Activated CD4-positive, alpha-beta T cell treated with anti-CD3 and anti-CD28 coated beads, Interleukin-2, amount 10 ng/mL, durations not matched to agents 24 days and 14 days (primary cell): Measurements from ENCODE around the gene C19orf25. TPM values are rescaled to one million over a fixed set of nuclear protein-coding genes. Genes with fewer than 3 reads are reported as not detected.

Source experiments
- DNase-seq: peaks from one replicate; pipeline ENCODE4 v3.0.0; 2022
- H3K27ac Mint-ChIP-seq: one replicate; pipeline ENCODE4 v1.8.0; 2022; ENCODE audit warnings: mild to moderate bottlenecking, mixed read lengths
- H3K27me3 Mint-ChIP-seq: one replicate; pipeline ENCODE4 v1.8.0; 2022; ENCODE audit warnings: mixed read lengths
- H3K36me3 Mint-ChIP-seq: one replicate; pipeline ENCODE4 v1.8.0; 2022; ENCODE audit warnings: low read depth, mild to moderate bottlenecking, mixed read lengths
- H3K4me1 Mint-ChIP-seq: one replicate; pipeline ENCODE4 v1.8.0; 2021; ENCODE audit warnings: mixed read lengths
- H3K4me3 Mint-ChIP-seq: one replicate; pipeline ENCODE4 v1.8.0; 2022; ENCODE audit warnings: mild to moderate bottlenecking, moderate library complexity, mixed read lengths
- H3K9me3 Mint-ChIP-seq: one replicate; pipeline ENCODE4 v1.8.0; 2021; ENCODE audit warnings: mixed read lengths
- intact Hi-C: fragments of 100-400 bp; cut with micrococcal nuclease; formaldehyde crosslinking; loops from one replicate; pipeline ENCODE4 v1.15.1; 2023
- total RNA-seq: library from RNA; stranded (reverse); gene quantifications from 2 replicates; pipeline ENCODE4 v1.2.3, GENCODE V29; 2022

Gene C19orf25
- total RNA-seq, 1 donor from 2014 or later = 38.0 TPM

DNA sequence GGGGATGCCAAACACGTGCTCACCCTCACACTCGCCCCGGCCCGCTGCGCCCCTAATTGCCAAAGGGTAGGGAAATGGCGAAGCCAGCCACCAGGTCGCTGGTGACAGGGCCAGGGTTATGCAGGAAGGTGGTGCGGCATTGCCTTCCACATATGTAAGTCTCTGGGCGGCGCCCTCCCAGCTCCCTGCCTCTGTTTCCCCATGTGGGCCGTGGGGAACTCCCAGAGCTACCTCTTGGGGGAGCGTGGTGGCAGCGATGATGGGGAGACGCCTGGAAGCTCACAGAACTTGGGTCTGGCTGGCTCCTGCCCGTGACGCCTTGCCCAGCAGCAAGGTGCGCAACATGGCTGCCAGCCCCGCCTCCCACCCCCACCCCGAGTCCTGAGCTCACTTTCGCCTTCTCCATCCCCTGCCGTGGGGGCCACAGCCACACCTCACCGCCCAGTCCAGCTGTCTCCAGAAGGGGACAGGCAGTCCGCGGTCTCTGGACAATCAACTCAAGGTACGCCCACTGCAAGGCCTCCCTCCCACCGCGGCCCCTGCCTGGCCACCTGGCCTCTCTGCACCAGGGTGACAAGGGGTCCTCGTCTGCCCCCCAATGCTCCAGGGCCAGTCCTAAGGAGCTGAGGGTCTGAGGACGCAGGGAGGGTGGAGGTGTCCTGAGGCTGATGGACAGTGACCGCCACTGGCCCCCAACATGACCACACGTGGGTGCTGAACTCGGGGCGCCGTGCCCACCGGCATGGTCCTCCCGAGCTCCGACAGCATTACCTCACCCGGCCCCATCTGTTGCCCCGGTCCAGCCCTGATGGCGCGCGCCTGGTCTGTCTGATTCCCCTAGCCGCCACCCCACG lies 6.6 kb downstream of the C19orf25 start:
- DNase-seq = no peak
- H3K9me3 Mint-ChIP-seq = no peaks in the 10 kb centered on the region
- H3K4me3 Mint-ChIP-seq = no peak overlapping the region
- peaks cover 2% of the 10 kb centered on the region for H3K36me3 Mint-ChIP-seq
- peaks cover 3% of the 10 kb centered on the region for H3K4me1 Mint-ChIP-seq
- H3K27ac Mint-ChIP-seq = no peak overlapping the region
- peaks cover 6% of the 10 kb centered on the region for H3K27me3 Mint-ChIP-seq
- intact Hi-C loops = no loop called here

DNA sequence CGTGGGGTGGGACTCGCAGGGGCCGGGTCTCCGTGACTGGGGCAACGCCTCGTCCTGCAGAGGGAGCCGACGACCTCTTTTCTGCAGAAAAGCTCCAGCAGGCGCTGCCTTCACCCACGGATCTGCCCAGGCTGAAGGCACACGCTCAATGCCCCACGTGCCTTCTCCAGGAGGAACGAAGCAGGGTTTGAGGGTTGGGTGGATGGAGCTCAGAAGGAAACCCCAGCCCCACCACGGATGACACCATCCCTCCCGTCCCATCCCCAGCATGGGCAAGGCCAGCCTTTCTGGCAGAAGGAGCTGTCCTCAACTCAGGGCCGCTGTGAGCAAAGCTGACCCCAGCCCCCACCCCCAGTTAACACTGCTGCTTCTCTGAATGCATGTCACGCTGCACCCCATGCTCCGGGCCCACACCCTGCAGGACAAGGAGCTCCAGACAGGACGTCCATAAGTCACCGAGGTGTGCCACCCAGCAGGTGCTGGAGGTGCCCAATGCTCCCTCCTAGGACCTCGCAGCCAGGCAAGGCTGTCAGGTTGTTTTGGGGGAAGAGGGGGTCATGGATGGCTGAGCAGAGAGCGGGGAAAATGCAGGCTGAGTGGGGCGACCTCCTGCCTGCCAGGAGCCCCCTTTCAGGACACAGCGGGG lies 7.4 kb downstream of the C19orf25 start:
- Mint-ChIP-seq H3K27ac (no peak overlapping the region), H3K9me3 (no peaks in the 10 kb centered on the region), H3K4me3 (peak overlapping the region; percentile 54), H3K36me3 (peaks cover 1% of the 10 kb centered on the region), H3K27me3 (peaks cover 6% of the 10 kb centered on the region), H3K4me1 (peaks cover 2% of the 10 kb centered on the region)
- DNase-seq = peak; percentile 70
- intact Hi-C loops = loop anchor here (2.0 kb wide), 1 partner anchor 27 kb away; no protein-coding TSS in a partner anchor

DNA sequence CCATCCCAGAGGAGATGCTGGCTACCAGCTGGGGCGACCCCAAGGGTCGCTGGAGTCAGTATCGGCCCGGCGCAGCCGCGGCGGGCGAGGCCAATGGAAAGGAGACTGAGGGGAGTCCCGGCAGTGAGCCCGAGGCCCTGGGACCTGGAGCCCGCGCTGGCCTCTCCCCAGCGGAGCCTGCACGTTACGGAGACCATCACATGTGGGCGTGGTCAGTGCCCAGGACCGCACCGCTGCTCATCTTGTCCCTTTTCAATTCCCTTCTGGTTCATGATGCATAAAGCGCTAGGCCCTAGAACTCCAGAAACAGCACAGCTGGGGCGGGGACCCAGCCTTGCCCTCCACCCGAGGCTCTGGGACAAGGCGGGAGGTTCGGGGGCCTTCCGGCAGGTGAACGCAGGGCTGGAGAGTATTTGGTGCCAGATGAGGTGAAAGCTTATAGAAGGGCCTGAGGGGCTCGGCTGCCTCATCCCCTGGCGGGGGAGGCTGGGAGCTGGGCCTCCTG lies 8.0 kb downstream of the C19orf25 start:
- Mint-ChIP-seq H3K4me1 (peaks cover 2% of the 10 kb centered on the region), H3K9me3 (no peaks in the 10 kb centered on the region), H3K27ac (no peak overlapping the region), H3K4me3 (peak overlapping the region; percentile 54), H3K27me3 (peaks cover 6% of the 10 kb centered on the region), H3K36me3 (peaks cover 1% of the 10 kb centered on the region)
- DNase-seq = peak; percentile 77
- intact Hi-C loops = loop anchor here (2.0 kb wide), 1 partner anchor 26 kb away; no protein-coding TSS in a partner anchor

DNA sequence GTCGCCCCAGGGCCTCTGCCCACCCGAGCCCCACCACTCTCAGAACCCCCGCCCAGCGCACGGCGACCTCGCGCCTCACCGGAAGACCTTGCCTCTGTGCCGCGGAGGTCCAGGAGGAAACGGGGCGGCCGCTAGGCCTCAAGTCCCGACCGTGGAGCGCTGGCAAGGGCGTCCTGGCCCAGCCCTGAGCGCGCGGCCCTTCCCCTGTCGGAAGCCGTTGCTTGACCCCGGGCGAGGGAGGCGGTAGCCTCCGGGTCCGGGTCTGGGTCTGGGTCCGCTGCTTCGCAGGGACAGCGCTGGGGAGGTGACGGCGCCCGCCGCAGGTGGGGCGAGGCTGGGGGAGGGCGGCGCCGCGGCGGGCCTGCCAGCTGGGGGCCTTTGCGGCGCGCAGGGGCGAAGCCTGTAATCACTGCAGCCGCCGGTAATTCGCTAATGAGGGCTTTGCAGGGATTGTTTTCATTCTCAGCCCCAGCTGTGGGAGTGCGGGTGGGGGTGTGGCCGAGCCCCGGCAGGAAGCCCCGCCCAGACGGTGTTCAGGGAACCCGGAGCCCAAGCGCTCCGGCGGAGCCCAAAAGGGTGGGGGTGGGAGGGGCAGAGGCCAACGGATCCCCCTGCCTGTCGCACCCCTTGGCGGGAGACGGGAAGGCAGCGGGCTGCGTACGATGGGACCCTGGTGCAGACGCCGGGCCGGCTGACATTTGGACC lies 8.6 kb downstream of the C19orf25 start:
- Mint-ChIP-seq H3K27ac (no peak overlapping the region), H3K4me3 (peak overlapping the region; percentile 73)
- intact Hi-C loops = loop anchor here (2.0 kb wide), 1 partner anchor 26 kb away; no protein-coding TSS in a partner anchor

DNA sequence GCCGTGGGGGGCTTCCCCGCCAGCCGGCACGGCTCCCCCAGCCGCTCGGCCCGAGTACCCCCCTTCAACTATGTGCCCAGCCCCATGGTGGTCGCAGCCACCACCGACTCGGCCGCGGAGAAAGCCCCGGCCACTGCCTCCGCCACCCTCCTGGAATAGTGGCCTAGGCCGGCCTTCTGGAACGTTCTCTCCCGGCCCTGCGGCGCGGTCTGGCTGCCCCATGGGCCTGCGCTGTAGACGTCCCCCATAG lies 9.0 kb downstream of the C19orf25 start:
- Mint-ChIP-seq H3K9me3 (no peaks in the 10 kb centered on the region), H3K4me1 (peaks cover 2% of the 10 kb centered on the region), H3K27me3 (peaks cover 6% of the 10 kb centered on the region), H3K4me3 (peak overlapping the region; percentile 73), H3K27ac (no peak overlapping the region), H3K36me3 (peaks cover 1% of the 10 kb centered on the region)
- intact Hi-C loops = loop anchor here (2.0 kb wide), 1 partner anchor 25 kb away; no protein-coding TSS in a partner anchor
- no peak for DNase-seq

More for the DNA sequence above, 8.6 kb downstream of the C19orf25 start:
- no peaks in the 10 kb centered on the region for H3K9me3 Mint-ChIP-seq
- peak; percentile 94 for DNase-seq
- peaks cover 6% of the 10 kb centered on the region for H3K27me3 Mint-ChIP-seq
- peaks cover 2% of the 10 kb centered on the region for H3K4me1 Mint-ChIP-seq
- peaks cover 1% of the 10 kb centered on the region for H3K36me3 Mint-ChIP-seq

DNA sequence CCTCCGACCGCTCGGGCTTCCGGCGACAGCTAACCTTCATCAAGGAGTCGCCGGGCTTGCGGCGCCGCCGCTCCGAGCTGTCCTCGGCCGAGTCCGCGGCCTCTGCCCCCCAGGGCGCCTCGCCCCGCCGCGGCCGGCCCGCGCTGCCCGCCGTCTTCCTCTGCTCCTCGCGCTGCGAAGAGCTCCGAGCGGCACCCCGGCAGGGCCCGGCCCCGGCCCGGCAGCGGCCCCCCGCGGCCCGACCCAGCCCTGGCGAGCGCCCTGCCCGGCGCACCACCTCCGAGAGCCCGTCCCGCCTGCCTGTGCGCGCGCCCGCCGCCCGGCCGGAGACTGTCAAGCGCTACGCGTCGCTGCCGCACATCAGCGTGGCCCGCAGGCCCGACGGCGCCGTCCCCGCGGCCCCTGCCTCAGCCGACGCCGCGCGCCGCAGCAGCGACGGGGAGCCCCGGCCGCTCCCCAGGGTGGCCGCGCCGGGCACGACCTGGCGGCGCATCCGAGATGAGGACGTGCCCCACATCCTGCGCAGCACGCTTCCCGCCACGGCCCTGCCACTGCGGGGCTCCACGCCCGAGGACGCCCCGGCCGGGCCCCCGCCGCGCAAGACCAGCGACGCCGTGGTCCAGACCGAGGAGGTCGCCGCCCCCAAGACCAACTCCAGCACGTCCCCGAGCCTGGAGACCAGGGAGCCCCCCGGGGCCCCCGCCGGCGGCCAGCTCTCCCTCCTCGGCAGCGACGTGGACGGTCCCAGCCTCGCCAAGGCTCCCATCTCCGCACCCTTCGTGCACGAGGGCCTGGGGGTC lies 9.6 kb downstream of the C19orf25 start:
- peak; percentile 80 for DNase-seq

DNA sequence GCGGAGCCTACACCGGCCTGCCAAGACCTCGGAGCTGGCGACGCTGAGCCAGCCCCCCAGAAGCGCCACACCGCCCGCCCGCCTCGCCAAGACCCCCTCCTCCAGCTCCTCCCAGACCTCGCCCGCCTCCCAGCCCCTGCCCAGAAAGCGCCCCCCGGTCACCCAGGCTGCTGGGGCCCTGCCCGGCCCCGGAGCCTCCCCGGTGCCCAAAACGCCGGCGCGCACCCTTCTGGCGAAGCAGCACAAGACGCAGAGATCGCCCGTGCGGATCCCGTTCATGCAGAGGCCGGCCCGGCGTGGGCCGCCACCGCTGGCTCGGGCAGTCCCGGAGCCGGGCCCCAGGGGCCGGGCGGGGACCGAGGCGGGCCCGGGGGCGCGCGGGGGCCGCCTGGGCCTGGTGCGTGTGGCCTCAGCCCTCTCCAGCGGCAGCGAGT lies 10.2 kb downstream of the C19orf25 start:
- H3K4me1 Mint-ChIP-seq = peaks cover 2% of the 10 kb centered on the region
- DNase-seq = peak; percentile 79
- H3K9me3 Mint-ChIP-seq = no peaks in the 10 kb centered on the region
- H3K27ac Mint-ChIP-seq = no peak overlapping the region
- peaks cover 1% of the 10 kb centered on the region for H3K36me3 Mint-ChIP-seq
- peak overlapping the region; percentile 49 for H3K4me3 Mint-ChIP-seq
- intact Hi-C loops = loop anchor here (5.0 kb wide), 1 partner anchor 288 kb away; no protein-coding TSS in a partner anchor
- peaks cover 6% of the 10 kb centered on the region for H3K27me3 Mint-ChIP-seq

More for the DNA sequence above, 9.6 kb downstream of the C19orf25 start:
- Mint-ChIP-seq H3K27ac (no peak overlapping the region), H3K9me3 (no peaks in the 10 kb centered on the region), H3K4me3 (peak overlapping the region; percentile 73), H3K36me3 (peaks cover 1% of the 10 kb centered on the region), H3K4me1 (peaks cover 2% of the 10 kb centered on the region), H3K27me3 (peaks cover 6% of the 10 kb centered on the region)
- intact Hi-C loops = loop anchor here (2.0 to 5.0 kb wide), 2 partner anchors 25 to 288 kb away; no protein-coding TSS in a partner anchor

DNA sequence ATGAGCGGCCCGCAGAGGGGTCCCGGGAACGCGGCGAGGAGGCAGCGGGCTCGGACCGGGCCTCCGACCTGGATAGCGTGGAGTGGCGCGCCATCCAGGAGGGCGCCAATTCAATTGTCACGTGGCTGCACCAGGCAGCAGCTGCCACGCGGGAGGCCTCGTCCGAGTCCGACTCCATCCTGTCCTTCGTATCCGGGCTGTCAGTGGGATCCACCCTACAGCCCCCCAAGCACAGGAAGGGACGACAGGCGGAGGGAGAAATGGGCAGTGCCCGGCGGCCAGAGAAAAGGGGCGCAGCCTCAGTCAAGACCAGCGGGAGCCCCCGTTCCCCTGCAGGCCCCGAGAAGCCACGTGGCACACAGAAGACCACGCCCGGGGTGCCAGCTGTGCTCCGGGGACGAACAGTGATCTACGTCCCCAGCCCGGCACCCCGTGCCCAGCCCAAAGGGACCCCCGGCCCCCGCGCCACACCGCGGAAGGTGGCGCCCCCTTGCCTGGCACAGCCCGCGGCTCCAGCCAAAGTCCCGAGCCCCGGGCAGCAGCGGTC lies 10.7 kb downstream of the C19orf25 start:
- no peaks in the 10 kb centered on the region for H3K9me3 Mint-ChIP-seq
- intact Hi-C loops = loop anchor here (5.0 kb wide), 1 partner anchor 289 kb away; no protein-coding TSS in a partner anchor
- peaks cover 1% of the 10 kb centered on the region for H3K36me3 Mint-ChIP-seq
- no peak for DNase-seq
- H3K4me3 Mint-ChIP-seq = peak overlapping the region; percentile 49
- peaks cover 6% of the 10 kb centered on the region for H3K27me3 Mint-ChIP-seq
- H3K27ac Mint-ChIP-seq = no peak overlapping the region
- H3K4me1 Mint-ChIP-seq = peaks cover 2% of the 10 kb centered on the region

DNA sequence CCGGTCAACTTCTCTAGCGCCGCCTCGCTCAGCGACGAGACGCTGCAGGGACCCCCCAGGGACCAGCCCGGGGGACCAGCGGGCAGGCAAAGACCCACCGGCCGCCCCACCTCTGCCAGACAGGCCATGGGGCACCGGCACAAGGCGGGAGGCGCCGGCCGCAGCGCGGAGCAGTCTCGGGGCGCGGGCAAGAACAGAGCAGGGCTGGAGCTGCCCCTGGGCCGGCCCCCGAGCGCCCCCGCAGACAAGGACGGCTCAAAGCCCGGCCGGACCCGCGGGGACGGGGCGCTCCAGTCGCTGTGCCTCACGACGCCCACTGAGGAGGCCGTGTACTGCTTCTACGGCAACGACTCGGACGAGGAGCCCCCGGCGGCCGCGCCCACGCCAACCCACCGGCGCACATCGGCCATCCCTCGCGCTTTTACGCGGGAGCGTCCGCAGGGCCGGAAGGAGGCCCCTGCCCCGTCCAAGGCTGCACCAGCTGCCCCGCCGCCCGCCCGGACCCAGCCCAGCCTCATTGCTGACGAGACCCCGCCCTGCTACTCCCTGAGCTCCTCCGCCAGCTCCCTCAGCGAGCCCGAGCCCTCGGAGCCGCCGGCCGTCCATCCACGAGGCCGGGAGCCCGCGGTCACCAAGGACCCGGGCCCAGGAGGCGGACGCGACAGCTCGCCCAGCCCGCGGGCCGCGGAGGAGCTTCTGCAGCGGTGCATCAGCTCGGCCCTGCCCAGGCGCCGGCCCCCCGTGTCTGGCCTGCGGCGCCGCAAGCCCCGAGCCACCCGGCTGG lies 11.3 kb downstream of the C19orf25 start:
- H3K4me1 Mint-ChIP-seq = peaks cover 2% of the 10 kb centered on the region
- H3K9me3 Mint-ChIP-seq = no peaks in the 10 kb centered on the region
- peaks cover 1% of the 10 kb centered on the region for H3K36me3 Mint-ChIP-seq
- peak; percentile 58 for DNase-seq
- no peak overlapping the region for H3K4me3 Mint-ChIP-seq
- intact Hi-C loops = loop anchor here (5.0 kb wide), 1 partner anchor 290 kb away; no protein-coding TSS in a partner anchor
- H3K27me3 Mint-ChIP-seq = peaks cover 5% of the 10 kb centered on the region
- no peak overlapping the region for H3K27ac Mint-ChIP-seq

DNA sequence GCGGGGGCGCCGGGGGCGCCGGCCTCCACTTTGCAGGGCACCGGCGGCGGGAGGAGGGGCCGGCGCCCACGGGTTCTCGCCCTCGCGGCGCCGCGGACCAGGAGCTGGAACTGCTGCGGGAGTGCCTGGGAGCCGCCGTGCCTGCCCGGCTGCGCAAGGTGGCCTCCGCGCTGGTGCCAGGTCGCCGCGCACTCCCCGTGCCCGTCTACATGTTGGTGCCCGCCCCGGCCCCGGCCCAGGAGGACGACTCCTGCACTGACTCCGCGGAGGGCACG lies 11.9 kb downstream of the C19orf25 start:
- Mint-ChIP-seq H3K36me3 (peaks cover 1% of the 10 kb centered on the region), H3K9me3 (no peaks in the 10 kb centered on the region), H3K4me1 (peaks cover 2% of the 10 kb centered on the region), H3K27ac (no peak overlapping the region), H3K27me3 (peaks cover 5% of the 10 kb centered on the region), H3K4me3 (no peak overlapping the region)
- intact Hi-C loops = loop anchor here (5.0 kb wide), 1 partner anchor 290 kb away; no protein-coding TSS in a partner anchor
- no peak for DNase-seq

DNA sequence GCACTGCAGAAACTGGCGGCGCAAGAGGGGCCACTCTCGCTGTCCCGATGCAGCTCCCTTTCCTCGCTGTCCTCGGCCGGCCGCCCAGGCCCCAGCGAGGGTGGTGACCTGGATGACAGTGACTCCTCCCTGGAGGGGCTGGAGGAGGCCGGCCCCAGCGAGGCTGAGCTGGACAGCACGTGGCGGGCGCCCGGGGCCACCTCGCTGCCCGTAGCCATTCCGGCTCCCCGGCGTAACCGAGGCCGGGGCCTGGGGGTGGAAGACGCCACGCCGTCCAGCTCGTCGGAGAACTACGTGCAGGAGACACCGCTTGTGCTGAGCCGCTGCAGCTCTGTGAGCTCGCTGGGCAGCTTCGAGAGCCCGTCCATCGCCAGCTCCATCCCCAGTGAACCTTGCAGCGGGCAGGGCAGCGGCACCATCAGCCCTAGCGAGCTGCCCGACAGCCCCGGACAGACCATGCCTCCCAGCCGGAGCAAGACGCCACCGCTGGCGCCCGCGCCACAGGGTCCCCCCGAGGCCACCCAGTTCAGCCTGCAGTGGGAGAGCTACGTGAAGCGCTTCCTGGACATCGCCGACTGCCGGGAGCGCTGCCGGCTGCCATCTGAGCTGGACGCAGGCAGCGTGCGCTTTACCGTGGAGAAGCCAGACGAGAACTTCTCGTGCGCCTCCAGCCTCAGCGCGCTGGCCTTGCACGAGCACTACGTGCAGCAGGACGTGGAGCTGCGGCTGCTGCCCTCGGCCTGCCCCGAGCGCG lies 12.4 kb downstream of the C19orf25 start:
- Mint-ChIP-seq H3K36me3 (peaks cover 1% of the 10 kb centered on the region), H3K27ac (no peak overlapping the region), H3K4me3 (no peak overlapping the region), H3K4me1 (peaks cover 2% of the 10 kb centered on the region), H3K27me3 (peaks cover 1% of the 10 kb centered on the region), H3K9me3 (no peaks in the 10 kb centered on the region)
- DNase-seq = peak; percentile 59
- intact Hi-C loops = loop anchor here (5.0 kb wide), 1 partner anchor 291 kb away; no protein-coding TSS in a partner anchor
